DND-41 (cell line): ENCODE data around the gene ASXL2.

Source experiments
- ATAC-seq: fragments of 200-7000 bp; cut with Tn5 transposase; 3 replicates; pipeline ENCODE4 v1.9.1; 2021; ENCODE audit warnings: low read depth; ENCODE audit not compliant: insufficient read depth
- DNase-seq: peaks from one replicate; pipeline ENCODE4 v3.0.0-alpha.2; 2020
- H2AFZ ChIP-seq: 2 replicates; pipeline ENCODE4 v1.6.0; 2012; ENCODE audit warnings: low read depth, low read length
- H3K27ac ChIP-seq: 2 replicates; pipeline ENCODE4 v1.5.1; 2012; ENCODE audit warnings: low read length, inconsistent platforms
- H3K27me3 ChIP-seq: fragments of 200-600 bp; sonication (generic); 2 replicates; pipeline ENCODE4 v1.6.0; 2012; ENCODE audit warnings: low read length, mild to moderate bottlenecking, inconsistent platforms; ENCODE audit not compliant: insufficient read depth, poor library complexity
- H3K36me3 ChIP-seq: 2 replicates; pipeline ENCODE4 v1.5.1; 2012; ENCODE audit warnings: low read length, inconsistent platforms; ENCODE audit not compliant: insufficient read depth
- H3K4me1 ChIP-seq: 2 replicates; pipeline ENCODE4 v1.5.1; 2012; ENCODE audit warnings: mild to moderate bottlenecking, low read length; ENCODE audit not compliant: insufficient read depth
- H3K4me2 ChIP-seq: 2 replicates; pipeline ENCODE4 v1.6.0; 2012; ENCODE audit warnings: mild to moderate bottlenecking, moderate library complexity, low read length, inconsistent platforms; ENCODE audit not compliant: insufficient read depth
- H3K4me3 ChIP-seq, 2 experiments: fragments of 200-600 bp in 1 of 2; shearing (Covaris generic) in 1 of 2; 2 replicates each; pipeline ENCODE4 v1.5.1; 2012 to 2016; ENCODE audit warnings: inconsistent platforms in 2 of 2, low read length in 2 of 2, mild to moderate bottlenecking in 2 of 2, low read depth in 1 of 2, moderate library complexity in 1 of 2
- H3K79me2 ChIP-seq: 2 replicates; pipeline ENCODE4 v1.6.0; 2012; ENCODE audit warnings: low read length, inconsistent platforms; ENCODE audit not compliant: insufficient read depth
- H3K9ac ChIP-seq: 2 replicates; pipeline ENCODE4 v1.6.0; 2012; ENCODE audit warnings: low read depth, mild to moderate bottlenecking, inconsistent platforms, low read length, moderate library complexity
- H3K9me3 ChIP-seq: 2 replicates; pipeline ENCODE4 v1.5.1; 2012; ENCODE audit warnings: low read length, moderate library complexity, mild to moderate bottlenecking, inconsistent platforms; ENCODE audit not compliant: insufficient read depth, severe bottlenecking
- H4K20me1 ChIP-seq: 2 replicates; pipeline ENCODE4 v1.6.0; 2012; ENCODE audit warnings: low read length; ENCODE audit not compliant: insufficient read depth
- CTCF ChIP-seq: IDR thresholded peaks from 2 replicates; pipeline ENCODE4 v1.5.1; 2012; ENCODE audit warnings: borderline replicate concordance, low read length, moderate library complexity, mild to moderate bottlenecking; ENCODE audit not compliant: poor library complexity, severe bottlenecking; ENCODE audit errors: extremely low read depth
- EZH2 ChIP-seq: IDR thresholded peaks from 3 replicates; pipeline ENCODE4 v1.6.1; 2012; ENCODE audit warnings: borderline replicate concordance, low read depth, mild to moderate bottlenecking, moderate library complexity, low read length, inconsistent platforms; ENCODE audit not compliant: severe bottlenecking

The ASXL2 gene

GRCh38 chr2:25822190-25823117 lies 55.8 kb downstream of the ASXL2 start:
- DNase-seq (no peak), ATAC-seq (no peak)
- Histone ChIP-seq H3K4me3 (no peak overlapping the region), H3K4me1 (no peaks in the 10 kb centered on the region), H4K20me1 (0 out of 2 replicates have a peak, but pooled peaks cover 4% of the 10 kb centered on the region), H3K4me2 (no peak overlapping the region), H3K27ac (no peak overlapping the region), H2AFZ (no peak overlapping the region), H3K79me2 (peaks cover 27% of the 10 kb centered on the region), H3K9me3 (no peaks in the 10 kb centered on the region), H3K36me3 (0 out of 2 replicates have a peak, but pooled peaks cover 5% of the 10 kb centered on the region), H3K9ac (no peak overlapping the region), H3K27me3 (no peaks in the 10 kb centered on the region)
- TF ChIP-seq CTCF, result no peak
- no peak for TF ChIP-seq EZH2

GRCh38 chr2:25821225-25822056 lies 56.8 kb downstream of the ASXL2 start:
- peaks cover 34% of the 10 kb centered on the region for H3K79me2 ChIP-seq
- ATAC-seq (no peak), DNase-seq (no peak)
- no peaks in the 10 kb centered on the region for H3K27me3 ChIP-seq
- TF ChIP-seq CTCF (no peak), EZH2 (no peak)
- no peaks in the 10 kb centered on the region for H3K9me3 ChIP-seq
- no peak overlapping the region for H2AFZ ChIP-seq
- H4K20me1 ChIP-seq, result 0 out of 2 replicates have a peak, but pooled peaks cover 4% of the 10 kb centered on the region
- no peak overlapping the region for H3K9ac ChIP-seq
- no peaks in the 10 kb centered on the region for H3K4me1 ChIP-seq
- H3K4me2 ChIP-seq, result no peak overlapping the region
- no peak overlapping the region for H3K4me3 ChIP-seq
- 0 out of 2 replicates have a peak, but pooled peaks cover 5% of the 10 kb centered on the region for H3K36me3 ChIP-seq
- H3K27ac ChIP-seq, result no peak overlapping the region

- Histone ChIP-seq H4K20me1 (peaks cover 4% of the 10 kb centered on the region; the same call in 1 of the 2 replicates), H3K79me2 (peaks cover 46% of the 10 kb centered on the region), H3K27ac (no peak overlapping the region), H3K4me2 (no peak overlapping the region), H2AFZ (no peak overlapping the region), H3K9ac (no peak overlapping the region), H3K4me1 (no peaks in the 10 kb centered on the region), H3K9me3 (no peaks in the 10 kb centered on the region), H3K4me3 (no peak overlapping the region), H3K36me3 (peaks cover 8% of the 10 kb centered on the region; the same call in 1 of the 2 replicates), H3K27me3 (no peaks in the 10 kb centered on the region)
- no peak for ATAC-seq
- DNase-seq, result no peak
- TF ChIP-seq CTCF (no peak), EZH2 (no peak)
These were observed 58.7 kb downstream of the ASXL2 start for GRCh38 chr2:25819597-25820039.
